ENCODE results near the gene PAX2. TPM values are rescaled to one million over a fixed set of nuclear protein-coding genes. Genes with fewer than 3 reads are reported as not detected.

Gene PAX2
- total RNA-seq, 2 donors from 2014 or later, result 0.93 to 0.99 TPM

DNA sequence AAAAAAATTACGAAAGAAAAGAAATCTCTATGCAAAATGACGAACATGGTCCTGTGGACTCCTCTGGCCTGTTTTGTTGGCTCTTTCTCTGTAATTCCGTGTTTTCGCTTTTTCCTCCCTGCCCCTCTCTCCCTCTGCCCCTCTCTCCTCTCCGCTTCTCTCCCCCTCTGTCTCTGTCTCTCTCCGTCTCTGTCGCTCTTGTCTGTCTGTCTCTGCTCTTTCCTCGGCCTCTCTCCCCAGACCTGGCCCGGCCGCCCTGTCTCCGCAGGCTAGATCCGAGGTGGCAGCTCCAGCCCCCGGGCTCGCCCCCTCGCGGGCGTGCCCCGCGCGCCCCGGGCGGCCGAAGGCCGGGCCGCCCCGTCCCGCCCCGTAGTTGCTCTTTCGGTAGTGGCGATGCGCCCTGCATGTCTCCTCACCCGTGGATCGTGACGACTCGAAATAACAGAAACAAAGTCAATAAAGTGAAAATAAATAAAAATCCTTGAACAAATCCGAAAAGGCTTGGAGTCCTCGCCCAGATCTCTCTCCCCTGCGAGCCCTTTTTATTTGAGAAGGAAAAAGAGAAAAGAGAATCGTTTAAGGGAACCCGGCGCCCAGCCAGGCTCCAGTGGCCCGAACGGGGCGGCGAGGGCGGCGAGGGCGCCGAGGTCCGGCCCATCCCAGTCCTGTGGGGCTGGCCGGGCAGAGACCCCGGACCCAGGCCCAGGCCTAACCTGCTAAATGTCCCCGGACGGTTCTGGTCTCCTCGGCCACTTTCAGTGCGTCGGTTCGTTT lies 83.9 kb downstream of the PAX2 start:
- no peaks in the 10 kb centered on the region for H3K9me3 Mint-ChIP-seq
- no peak overlapping the region for H3K9ac ChIP-seq (ENCODE audit: extremely low read depth, low read length, poor library complexity, severe bottlenecking)
- H3K4me1 ChIP-seq (ENCODE audit: control insufficient read depth, insufficient read depth, low read length), result peaks cover 6% of the 10 kb centered on the region
- H3K9me3 ChIP-seq (ENCODE audit: control insufficient read depth, low read length), result no peaks in the 10 kb centered on the region
- WGBS, 2 experiments (ENCODE audit: insufficient coverage in 1 of 2, insufficient read length in 1 of 2), result 2 to 4% methylated on average over 26 to 53 of the region's 58 CpGs
- peaks cover 51% of the 10 kb centered on the region for H3K27me3 Mint-ChIP-seq (ENCODE audit: insufficient read depth)
- no peak overlapping the region for H3K27ac Mint-ChIP-seq
- no peaks in the 10 kb centered on the region for H3K36me3 ChIP-seq (ENCODE audit: control insufficient read depth, insufficient read depth, low read length)
- peak overlapping the region; percentile 50 for H3K4me3 Mint-ChIP-seq
- TF ChIP-seq, protein P1, sequence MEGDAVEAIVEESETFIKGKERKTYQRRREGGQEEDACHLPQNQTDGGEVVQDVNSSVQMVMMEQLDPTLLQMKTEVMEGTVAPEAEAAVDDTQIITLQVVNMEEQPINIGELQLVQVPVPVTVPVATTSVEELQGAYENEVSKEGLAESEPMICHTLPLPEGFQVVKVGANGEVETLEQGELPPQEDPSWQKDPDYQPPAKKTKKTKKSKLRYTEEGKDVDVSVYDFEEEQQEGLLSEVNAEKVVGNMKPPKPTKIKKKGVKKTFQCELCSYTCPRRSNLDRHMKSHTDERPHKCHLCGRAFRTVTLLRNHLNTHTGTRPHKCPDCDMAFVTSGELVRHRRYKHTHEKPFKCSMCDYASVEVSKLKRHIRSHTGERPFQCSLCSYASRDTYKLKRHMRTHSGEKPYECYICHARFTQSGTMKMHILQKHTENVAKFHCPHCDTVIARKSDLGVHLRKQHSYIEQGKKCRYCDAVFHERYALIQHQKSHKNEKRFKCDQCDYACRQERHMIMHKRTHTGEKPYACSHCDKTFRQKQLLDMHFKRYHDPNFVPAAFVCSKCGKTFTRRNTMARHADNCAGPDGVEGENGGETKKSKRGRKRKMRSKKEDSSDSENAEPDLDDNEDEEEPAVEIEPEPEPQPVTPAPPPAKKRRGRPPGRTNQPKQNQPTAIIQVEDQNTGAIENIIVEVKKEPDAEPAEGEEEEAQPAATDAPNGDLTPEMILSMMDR (conservative IDR thresholded peaks at IDR 0.05), result peak; percentile 35
- H3K36me3 Mint-ChIP-seq (ENCODE audit: low read depth), result no peaks in the 10 kb centered on the region
- H3K27ac ChIP-seq (ENCODE audit: low read depth, low read length), result no peak overlapping the region
- peaks cover 100% of the 10 kb centered on the region for H3K27me3 ChIP-seq (ENCODE audit: control insufficient read depth, insufficient read depth, low read length, poor library complexity, severe bottlenecking)
- peak; percentile 71 for DNase-seq
- H3K4me3 ChIP-seq (ENCODE audit: low read length), result no peak overlapping the region
- H3K4me1 Mint-ChIP-seq, result peaks cover 19% of the 10 kb centered on the region

DNA sequence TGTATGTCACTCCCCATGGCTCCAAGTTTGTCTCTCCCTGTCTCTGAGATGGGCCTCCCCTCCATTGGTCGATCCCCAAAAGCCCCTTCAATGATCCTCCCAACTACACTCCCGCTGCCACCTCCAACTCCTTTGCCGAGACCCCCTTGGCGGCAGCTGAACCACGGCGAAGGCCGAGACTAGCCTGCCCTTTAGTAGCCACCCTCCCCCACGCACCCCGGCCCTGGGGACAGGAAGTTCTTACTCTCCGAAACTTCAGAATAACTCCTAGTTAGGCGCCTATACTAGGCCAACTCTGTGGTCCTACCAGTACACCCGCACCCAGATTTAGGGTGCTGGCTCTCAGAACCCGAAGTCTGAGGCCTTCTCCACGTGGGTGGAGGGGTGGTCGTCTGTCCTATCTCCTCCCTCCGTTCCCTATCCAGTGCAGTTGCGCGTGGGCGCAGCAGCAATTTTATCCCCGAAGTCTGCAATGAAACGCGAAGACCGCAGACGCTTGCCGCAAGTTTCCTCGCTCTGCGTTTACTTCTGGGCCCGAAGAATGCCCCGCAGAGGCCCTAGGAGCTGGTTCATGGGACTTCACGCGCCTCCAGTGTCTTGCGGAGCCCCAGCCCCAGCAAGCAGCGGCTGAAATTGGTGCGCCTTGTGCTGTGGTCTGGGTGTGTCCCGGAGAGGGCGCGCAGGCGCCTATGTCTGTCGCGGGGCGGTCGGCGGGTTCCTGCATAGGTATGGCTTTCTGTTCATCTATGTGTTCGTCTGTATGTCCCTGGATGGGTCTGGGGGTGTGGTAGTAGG lies 84.7 kb downstream of the PAX2 start:
- Mint-ChIP-seq H3K4me3 (peak overlapping the region; percentile 30), H3K4me1 (peaks cover 19% of the 10 kb centered on the region), H3K9me3 (no peaks in the 10 kb centered on the region), H3K36me3 (ENCODE audit: low read depth) (no peaks in the 10 kb centered on the region), H3K27me3 (ENCODE audit: insufficient read depth) (peaks cover 43% of the 10 kb centered on the region), H3K27ac (no peak overlapping the region)
- Histone ChIP-seq H3K27ac (ENCODE audit: low read depth, low read length) (no peak overlapping the region), H3K4me3 (ENCODE audit: low read length) (no peak overlapping the region), H3K36me3 (ENCODE audit: control insufficient read depth, insufficient read depth, low read length) (no peaks in the 10 kb centered on the region), H3K27me3 (ENCODE audit: control insufficient read depth, insufficient read depth, low read length, poor library complexity, severe bottlenecking) (peaks cover 100% of the 10 kb centered on the region), H3K9ac (ENCODE audit: extremely low read depth, low read length, poor library complexity, severe bottlenecking) (no peak overlapping the region), H3K4me1 (ENCODE audit: control insufficient read depth, insufficient read depth, low read length) (peaks cover 6% of the 10 kb centered on the region), H3K9me3 (ENCODE audit: control insufficient read depth, low read length) (no peaks in the 10 kb centered on the region)
- 9 to 10% methylated on average over 20 to 44 of the region's 44 CpGs for WGBS, 2 experiments (ENCODE audit: insufficient coverage in 1 of 2, insufficient read length in 1 of 2)
- TF ChIP-seq, protein P1 (conservative IDR thresholded peaks at IDR 0.05), result no peak
- peak; percentile 74 for DNase-seq

DNA sequence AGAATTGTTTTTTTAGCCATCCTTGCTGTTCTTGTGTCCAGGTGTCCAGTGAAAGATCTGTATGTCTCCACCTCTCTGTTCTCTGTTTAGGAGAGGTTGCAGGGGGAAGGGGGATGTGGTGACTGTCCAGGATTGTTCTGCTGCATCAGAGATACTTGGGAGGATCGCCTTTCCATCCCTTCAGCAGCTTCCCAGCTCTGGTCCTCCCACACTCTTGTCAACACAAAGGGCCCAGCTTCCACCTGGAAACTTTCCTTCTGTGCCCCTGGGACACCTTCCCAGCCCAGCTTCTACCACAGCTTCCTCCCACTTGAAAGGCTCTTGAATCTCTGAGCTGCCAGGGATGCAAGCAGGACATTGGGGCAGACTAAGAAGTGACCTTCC lies 85.3 kb downstream of the PAX2 start:
- whole genome bisulfite sequencing, 2 experiments (ENCODE audit: insufficient coverage in 1 of 2, insufficient read length in 1 of 2), result 10 to 13% methylated on average over 1 of the region's 1 CpG
- no peak overlapping the region for H3K27ac ChIP-seq (ENCODE audit: low read depth, low read length)
- Mint-ChIP-seq H3K4me3 (no peak overlapping the region), H3K4me1 (peaks cover 19% of the 10 kb centered on the region), H3K27me3 (ENCODE audit: insufficient read depth) (peaks cover 37% of the 10 kb centered on the region), H3K27ac (no peak overlapping the region), H3K36me3 (ENCODE audit: low read depth) (no peaks in the 10 kb centered on the region), H3K9me3 (no peaks in the 10 kb centered on the region)
- peaks cover 6% of the 10 kb centered on the region for H3K4me1 ChIP-seq (ENCODE audit: control insufficient read depth, insufficient read depth, low read length)
- H3K9me3 ChIP-seq (ENCODE audit: control insufficient read depth, low read length), result no peaks in the 10 kb centered on the region
- H3K36me3 ChIP-seq (ENCODE audit: control insufficient read depth, insufficient read depth, low read length), result no peaks in the 10 kb centered on the region
- no peak overlapping the region for H3K9ac ChIP-seq (ENCODE audit: extremely low read depth, low read length, poor library complexity, severe bottlenecking)
- H3K27me3 ChIP-seq (ENCODE audit: control insufficient read depth, insufficient read depth, low read length, poor library complexity, severe bottlenecking), result peaks cover 100% of the 10 kb centered on the region
- TF ChIP-seq, protein P1 (conservative IDR thresholded peaks at IDR 0.05), result no peak
- H3K4me3 ChIP-seq (ENCODE audit: low read length), result no peak overlapping the region
- no peak for DNase-seq

Measured in endodermal cell (in vitro differentiated cells).